Measurements from ENCODE around the gene RAB4A.

Gene RAB4A

DNA sequence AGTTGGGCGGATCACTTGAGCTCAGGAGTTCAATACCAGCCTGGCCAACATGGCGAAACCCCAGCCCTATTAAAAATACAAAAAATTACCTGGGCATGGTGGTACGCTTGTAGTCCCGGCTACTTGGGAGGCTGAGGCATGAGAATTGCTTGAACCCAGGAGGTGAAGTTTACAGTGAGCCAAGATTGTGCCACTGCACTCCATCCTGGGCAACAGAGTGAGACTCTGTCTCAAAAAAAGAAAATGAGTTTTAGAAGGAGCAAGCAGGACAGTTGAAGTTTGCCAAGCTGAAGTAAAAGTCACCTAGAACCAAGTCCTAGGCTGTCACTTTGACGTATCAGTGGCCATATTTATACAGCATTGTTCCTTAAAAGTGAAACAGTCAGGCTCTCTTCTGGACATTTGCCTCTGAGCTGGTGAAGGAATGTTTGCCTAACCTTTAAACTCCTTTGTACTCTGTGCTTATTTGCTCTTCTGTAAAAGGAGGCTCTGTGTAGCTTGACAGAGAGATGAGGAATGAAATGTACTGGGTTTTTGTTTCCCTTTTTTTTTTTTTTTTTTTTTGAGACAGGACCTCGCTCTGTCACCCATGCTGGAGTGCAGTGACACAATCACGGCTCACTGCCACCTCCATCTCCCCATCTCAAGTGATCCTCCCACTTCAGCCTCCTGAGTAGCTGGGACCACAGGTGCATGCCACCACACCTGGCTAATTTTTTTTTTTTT is 2.8 kb downstream of the RAB4A start:
- Histone ChIP-seq H3K18ac (ENCODE audit: low read length) (no peak overlapping the region), H4K91ac (ENCODE audit: low read depth, low read length) (no peak overlapping the region), H2AFZ (ENCODE audit: insufficient read depth, low read length, poor library complexity) (no peak overlapping the region), H3K4me2 (ENCODE audit: low read length) (no peak overlapping the region), H3K9ac (ENCODE audit: low read length) (no peak overlapping the region), H3K4me3 (ENCODE audit: low read depth, low read length) (no peak overlapping the region), H3K4me1 (ENCODE audit: control insufficient read depth in 1 of 2, insufficient read depth in 2 of 2, low read length in 2 of 2) (peaks cover 5 to 7% of the 10 kb centered on the region in 2 experiments), H3K14ac (ENCODE audit: low read length) (no peak overlapping the region), H2BK5ac (ENCODE audit: low read depth, low read length, poor library complexity) (no peak overlapping the region), H2AK5ac (ENCODE audit: low read length) (no peak overlapping the region), H4K8ac (ENCODE audit: low read depth, low read length) (no peak overlapping the region), H3K79me2 (ENCODE audit: control insufficient read depth, insufficient read depth, low read length, poor library complexity) (peaks cover 10% of the 10 kb centered on the region), H3K36me3 (ENCODE audit: control insufficient read depth in 1 of 2, insufficient read depth in 2 of 2, low read length in 2 of 2) (no peaks in the 10 kb centered on the region), H3K23ac (ENCODE audit: low read length) (no peak overlapping the region), H3K27ac (ENCODE audit: low read depth, low read length) (no peak overlapping the region), H4K12ac (ENCODE audit: low read depth, low read length) (no peak overlapping the region), H3K27me3 (ENCODE audit: insufficient read depth, low read length) (no peaks in the 10 kb centered on the region), H3K79me1 (ENCODE audit: low read length) (peaks cover 5% of the 10 kb centered on the region), H3K4ac (ENCODE audit: low read depth, low read length) (peak overlapping the region; percentile 27), H3K9me3 (ENCODE audit: insufficient read depth, low read depth, low read length) (peaks cover 4% of the 10 kb centered on the region), H2BK12ac (ENCODE audit: low read length) (no peak overlapping the region), H2BK120ac (ENCODE audit: insufficient read depth, low read length, poor library complexity) (no peak overlapping the region)
- WGBS (ENCODE audit: extremely low coverage, insufficient coverage, insufficient read length): no CpG with 5 or more reads among the region's 7 CpGs
- DNase-seq: no peak

DNA sequence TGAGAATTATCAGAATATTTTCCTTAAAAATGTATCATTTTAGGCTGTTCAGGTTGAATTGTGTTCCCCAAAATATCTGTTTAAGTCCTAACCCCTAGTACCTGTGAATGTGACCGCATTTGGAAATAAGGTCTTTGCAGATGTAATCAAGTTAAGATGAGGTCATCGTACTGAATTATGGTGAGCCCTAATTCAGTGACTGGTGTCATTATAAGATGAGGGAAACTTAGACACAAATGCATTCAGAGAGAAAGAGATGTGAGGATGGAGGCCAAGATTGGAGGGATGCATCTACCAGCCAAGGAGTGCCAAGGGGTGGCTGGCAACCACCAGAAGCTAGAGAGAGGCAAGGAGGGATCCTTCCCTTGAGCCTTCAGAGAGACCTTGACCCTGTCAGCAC is 4.1 kb downstream of the RAB4A start:
- peaks cover 10% of the 10 kb centered on the region for H3K79me2 ChIP-seq (ENCODE audit: control insufficient read depth, insufficient read depth, low read length, poor library complexity)
- H3K18ac ChIP-seq (ENCODE audit: low read length): no peak overlapping the region
- H4K12ac ChIP-seq (ENCODE audit: low read depth, low read length): no peak overlapping the region
- no peak overlapping the region for H3K23ac ChIP-seq (ENCODE audit: low read length)
- no peak overlapping the region for H4K91ac ChIP-seq (ENCODE audit: low read depth, low read length)
- no CpG with 5 or more reads among the region's 2 CpGs for WGBS (ENCODE audit: extremely low coverage, insufficient coverage, insufficient read length)
- no peak overlapping the region for H3K27ac ChIP-seq (ENCODE audit: low read depth, low read length)
- H2BK5ac ChIP-seq (ENCODE audit: low read depth, low read length, poor library complexity): no peak overlapping the region
- no peak overlapping the region for H3K9ac ChIP-seq (ENCODE audit: low read length)
- no peak overlapping the region for H2BK12ac ChIP-seq (ENCODE audit: low read length)
- no peak overlapping the region for H3K4me3 ChIP-seq (ENCODE audit: low read depth, low read length)
- H3K36me3 ChIP-seq (ENCODE audit: control insufficient read depth in 1 of 2, insufficient read depth in 2 of 2, low read length in 2 of 2): no peaks in the 10 kb centered on the region
- H2AK5ac ChIP-seq (ENCODE audit: low read length): no peak overlapping the region
- H3K27me3 ChIP-seq (ENCODE audit: insufficient read depth, low read length): no peaks in the 10 kb centered on the region
- H3K4me1 ChIP-seq (ENCODE audit: control insufficient read depth in 1 of 2, insufficient read depth in 2 of 2, low read length in 2 of 2): peaks cover 5 to 7% of the 10 kb centered on the region in 2 experiments
- no peak for DNase-seq
- H3K9me3 ChIP-seq (ENCODE audit: insufficient read depth, low read depth, low read length): peaks cover 4% of the 10 kb centered on the region
- peaks cover 5% of the 10 kb centered on the region for H3K79me1 ChIP-seq (ENCODE audit: low read length)
- no peak overlapping the region for H4K8ac ChIP-seq (ENCODE audit: low read depth, low read length)
- H3K14ac ChIP-seq (ENCODE audit: low read length): no peak overlapping the region
- no peak overlapping the region for H2BK120ac ChIP-seq (ENCODE audit: insufficient read depth, low read length, poor library complexity)
- no peak overlapping the region for H2AFZ ChIP-seq (ENCODE audit: insufficient read depth, low read length, poor library complexity)
- peak overlapping the region; percentile 9 for H3K4ac ChIP-seq (ENCODE audit: low read depth, low read length)
- H3K4me2 ChIP-seq (ENCODE audit: low read length): no peak overlapping the region

DNA sequence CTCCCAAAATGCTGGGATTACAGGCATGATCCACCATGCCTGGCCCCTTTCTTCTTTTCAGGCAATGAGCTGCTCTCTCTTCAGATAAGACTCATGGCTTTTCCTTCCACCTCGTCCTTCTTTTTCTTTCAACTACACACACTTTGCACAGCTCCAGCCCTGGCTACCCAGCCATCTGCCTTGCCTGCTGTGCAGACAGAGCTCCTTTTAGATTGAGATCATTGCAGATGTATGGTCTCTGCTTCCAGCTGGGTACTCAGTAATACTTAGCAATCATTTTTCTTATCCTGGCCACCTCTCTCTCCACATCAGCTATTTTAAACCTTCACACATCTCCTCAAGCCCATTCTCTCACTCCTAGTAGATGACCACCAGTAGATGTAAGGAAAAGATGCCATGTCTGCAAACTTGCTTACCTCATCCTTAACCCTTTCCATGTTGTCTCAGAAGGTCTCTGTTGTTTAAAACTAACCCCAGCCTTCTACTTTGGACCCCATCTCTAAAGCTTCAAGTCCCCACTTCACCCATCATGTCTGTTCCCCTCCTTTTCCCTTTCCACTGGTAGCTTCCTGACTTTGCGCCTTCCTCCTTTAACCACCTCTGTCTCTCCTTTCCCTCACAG is 7.3 kb downstream of the RAB4A start:
- H4K12ac ChIP-seq (ENCODE audit: low read depth, low read length): no peak overlapping the region
- H3K79me2 ChIP-seq (ENCODE audit: control insufficient read depth, insufficient read depth, low read length, poor library complexity): no peaks in the 10 kb centered on the region
- H4K91ac ChIP-seq (ENCODE audit: low read depth, low read length): no peak overlapping the region
- peaks cover 0 to 2% of the 10 kb centered on the region in 2 experiments for H3K4me1 ChIP-seq (ENCODE audit: control insufficient read depth in 1 of 2, insufficient read depth in 2 of 2, low read length in 2 of 2)
- H3K23ac ChIP-seq (ENCODE audit: low read length): no peak overlapping the region
- H2AFZ ChIP-seq (ENCODE audit: insufficient read depth, low read length, poor library complexity): no peak overlapping the region
- no peak overlapping the region for H3K27ac ChIP-seq (ENCODE audit: low read depth, low read length)
- no peak overlapping the region for H3K14ac ChIP-seq (ENCODE audit: low read length)
- H3K18ac ChIP-seq (ENCODE audit: low read length): no peak overlapping the region
- H2BK5ac ChIP-seq (ENCODE audit: low read depth, low read length, poor library complexity): no peak overlapping the region
- no peaks in the 10 kb centered on the region for H3K36me3 ChIP-seq (ENCODE audit: control insufficient read depth in 1 of 2, insufficient read depth in 2 of 2, low read length in 2 of 2)
- H3K4me3 ChIP-seq (ENCODE audit: low read depth, low read length): no peak overlapping the region
- no peak overlapping the region for H3K9ac ChIP-seq (ENCODE audit: low read length)
- H2AK5ac ChIP-seq (ENCODE audit: low read length): no peak overlapping the region
- H3K4me2 ChIP-seq (ENCODE audit: low read length): no peak overlapping the region
- no peaks in the 10 kb centered on the region for H3K9me3 ChIP-seq (ENCODE audit: insufficient read depth, low read depth, low read length)
- H4K8ac ChIP-seq (ENCODE audit: low read depth, low read length): no peak overlapping the region
- no CpG with 5 or more reads among the region's 2 CpGs for WGBS (ENCODE audit: extremely low coverage, insufficient coverage, insufficient read length)
- H2BK120ac ChIP-seq (ENCODE audit: insufficient read depth, low read length, poor library complexity): no peak overlapping the region
- no peak overlapping the region for H2BK12ac ChIP-seq (ENCODE audit: low read length)
- H3K4ac ChIP-seq (ENCODE audit: low read depth, low read length): no peak overlapping the region
- H3K79me1 ChIP-seq (ENCODE audit: low read length): no peaks in the 10 kb centered on the region
- no peak for DNase-seq
- H3K27me3 ChIP-seq (ENCODE audit: insufficient read depth, low read length): no peaks in the 10 kb centered on the region

DNA sequence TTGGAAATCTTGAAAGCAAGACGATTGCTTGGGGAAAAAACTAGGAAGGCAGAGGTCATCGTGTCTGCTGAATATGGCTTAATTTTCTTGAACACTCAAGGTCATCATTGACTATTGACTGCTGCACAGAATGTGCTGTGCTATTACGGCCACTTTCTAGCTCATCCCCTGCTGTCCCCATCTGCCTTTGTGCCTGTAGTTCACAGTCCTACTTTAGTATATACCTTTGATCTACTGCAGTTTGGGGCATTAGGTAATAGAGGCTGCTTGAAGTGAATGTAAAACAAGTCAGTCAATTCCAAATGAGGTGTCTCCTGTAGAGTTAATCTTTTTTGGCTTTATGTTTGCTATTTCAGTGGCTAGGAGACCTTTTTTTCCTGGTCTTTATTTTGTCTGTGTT is 8.3 kb downstream of the RAB4A start:
- no peaks in the 10 kb centered on the region for H3K79me1 ChIP-seq (ENCODE audit: low read length)
- peaks cover 0 to 2% of the 10 kb centered on the region in 2 experiments for H3K4me1 ChIP-seq (ENCODE audit: control insufficient read depth in 1 of 2, insufficient read depth in 2 of 2, low read length in 2 of 2)
- peaks cover 3% of the 10 kb centered on the region for H3K79me2 ChIP-seq (ENCODE audit: control insufficient read depth, insufficient read depth, low read length, poor library complexity)
- H2AFZ ChIP-seq (ENCODE audit: insufficient read depth, low read length, poor library complexity): no peak overlapping the region
- H3K36me3 ChIP-seq (ENCODE audit: control insufficient read depth in 1 of 2, insufficient read depth in 2 of 2, low read length in 2 of 2): no peaks in the 10 kb centered on the region
- no peak overlapping the region for H3K27ac ChIP-seq (ENCODE audit: low read depth, low read length)
- no peak overlapping the region for H2BK120ac ChIP-seq (ENCODE audit: insufficient read depth, low read length, poor library complexity)
- H2BK5ac ChIP-seq (ENCODE audit: low read depth, low read length, poor library complexity): no peak overlapping the region
- H3K14ac ChIP-seq (ENCODE audit: low read length): no peak overlapping the region
- no peak overlapping the region for H4K8ac ChIP-seq (ENCODE audit: low read depth, low read length)
- no peak overlapping the region for H4K12ac ChIP-seq (ENCODE audit: low read depth, low read length)
- no peak overlapping the region for H2AK5ac ChIP-seq (ENCODE audit: low read length)
- no peak overlapping the region for H3K4me3 ChIP-seq (ENCODE audit: low read depth, low read length)
- H3K27me3 ChIP-seq (ENCODE audit: insufficient read depth, low read length): no peaks in the 10 kb centered on the region
- no peak overlapping the region for H2BK12ac ChIP-seq (ENCODE audit: low read length)
- H3K23ac ChIP-seq (ENCODE audit: low read length): no peak overlapping the region
- no peaks in the 10 kb centered on the region for H3K9me3 ChIP-seq (ENCODE audit: insufficient read depth, low read depth, low read length)
- H4K91ac ChIP-seq (ENCODE audit: low read depth, low read length): no peak overlapping the region
- H3K9ac ChIP-seq (ENCODE audit: low read length): no peak overlapping the region
- no peak for DNase-seq
- H3K18ac ChIP-seq (ENCODE audit: low read length): no peak overlapping the region
- H3K4ac ChIP-seq (ENCODE audit: low read depth, low read length): no peak overlapping the region
- WGBS (ENCODE audit: extremely low coverage, insufficient coverage, insufficient read length): no CpG with 5 or more reads among the region's 3 CpGs
- H3K4me2 ChIP-seq (ENCODE audit: low read length): no peak overlapping the region

Measured in trophoblast cell (in vitro differentiated cells and primary cell).